ENCODE measurements around the gene KCNH2.
"Not testable (repeated sequence)": the region's sequence is repeated elsewhere in the genome, so short reads cannot be mapped to it uniquely, and the experiment has no call there.

Gene KCNH2

DNA sequence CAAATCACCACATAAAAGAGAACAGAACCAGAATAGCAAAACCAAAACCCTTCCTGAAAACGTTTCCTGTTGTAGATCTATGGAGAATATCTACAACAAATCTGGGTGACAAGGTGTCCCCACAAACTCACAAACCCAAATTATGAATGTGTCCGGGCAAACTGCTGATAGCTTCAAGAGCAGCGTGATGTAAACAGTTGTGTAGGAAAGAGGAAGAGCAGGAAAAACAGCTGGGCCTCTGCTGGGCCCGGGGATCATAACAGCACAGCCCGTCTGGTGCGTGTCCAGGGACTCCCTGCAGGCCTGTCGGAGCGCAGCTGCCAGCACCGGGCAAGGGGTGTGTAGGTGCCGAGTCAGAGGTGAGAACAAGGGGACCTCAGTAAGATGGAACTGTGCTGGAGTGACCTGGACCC is 53.7 kb downstream of the KCNH2 start:
- DNase-seq, result no peak

DNA sequence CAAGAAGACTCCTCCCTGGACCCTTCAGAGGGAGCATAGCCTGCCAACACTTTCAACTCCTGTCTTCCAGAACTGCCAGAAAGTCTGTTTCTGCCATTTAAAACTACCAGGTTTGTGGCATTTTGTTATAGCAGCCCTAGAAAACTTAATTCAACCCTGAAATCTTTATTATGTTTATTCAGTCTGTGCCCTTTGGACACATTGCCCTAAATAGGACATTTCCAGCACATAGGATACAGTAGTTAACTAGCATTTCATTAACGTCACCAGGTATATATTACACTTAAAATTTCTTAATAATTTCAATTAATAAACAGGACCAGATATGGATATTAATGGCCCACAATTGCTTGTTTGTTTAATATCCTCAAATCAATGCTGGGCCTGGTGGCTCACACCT is 54.3 kb downstream of the KCNH2 start:
- DNase-seq, result no peak

DNA sequence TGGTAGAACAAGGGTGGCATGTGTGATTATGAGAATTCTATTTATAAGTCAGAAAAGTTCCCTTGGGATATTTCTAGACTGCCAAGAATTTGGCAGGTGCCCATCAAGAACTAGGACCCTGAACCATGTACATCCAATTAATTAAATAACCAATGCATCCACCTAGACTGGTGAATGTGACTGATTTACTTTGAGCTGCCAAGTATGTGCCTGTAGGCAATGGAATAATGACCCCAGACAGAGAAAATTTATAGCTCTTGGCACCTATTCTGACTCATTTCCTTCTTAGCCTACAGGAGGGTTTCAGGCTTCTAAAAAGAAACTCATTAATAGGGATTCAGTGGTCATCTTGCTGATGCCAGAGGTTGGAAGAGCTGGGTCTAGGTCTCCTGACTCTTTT is 54.9 kb downstream of the KCNH2 start:
- no peak for DNase-seq

DNA sequence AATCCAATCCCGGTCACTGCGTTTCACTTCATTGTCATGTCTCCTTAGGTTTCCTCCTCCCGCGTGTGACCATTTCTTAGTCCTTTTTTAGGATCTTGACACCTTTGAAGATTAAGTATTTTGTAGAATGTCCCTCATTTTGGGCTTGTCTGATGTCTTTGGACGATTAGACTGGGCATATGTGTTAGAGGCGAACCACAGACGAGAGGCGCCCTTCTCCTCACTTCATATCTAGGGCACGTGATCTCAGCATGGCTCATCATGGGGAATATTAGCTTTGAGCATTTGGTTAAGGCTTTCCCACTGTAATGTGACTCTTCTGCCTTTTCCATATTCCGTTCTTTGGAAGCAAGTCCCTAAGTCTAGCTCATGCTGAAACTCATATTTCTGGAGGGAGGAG is 59.0 kb downstream of the KCNH2 start:
- DNase-seq, result no peak

DNA sequence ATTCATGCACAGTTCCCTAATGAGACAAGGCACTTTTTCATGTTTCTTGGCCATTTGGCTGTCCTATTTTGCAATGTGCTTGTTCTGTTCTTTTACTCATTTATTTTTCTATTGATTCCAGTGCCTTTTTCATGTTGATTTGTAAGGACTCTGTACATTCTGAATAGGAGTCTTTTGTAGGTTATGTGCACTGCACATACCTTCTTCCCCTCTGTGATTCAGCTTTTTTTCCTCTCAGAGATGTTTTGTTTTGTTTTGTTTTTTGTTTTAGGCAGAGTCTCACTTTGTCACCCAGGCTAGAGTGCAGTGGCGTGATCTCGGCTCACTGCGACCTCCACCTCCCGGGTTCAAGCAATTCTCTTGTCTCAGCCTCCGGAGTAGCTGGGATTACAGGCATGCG is 59.7 kb downstream of the KCNH2 start:
- no peak for DNase-seq

DNA sequence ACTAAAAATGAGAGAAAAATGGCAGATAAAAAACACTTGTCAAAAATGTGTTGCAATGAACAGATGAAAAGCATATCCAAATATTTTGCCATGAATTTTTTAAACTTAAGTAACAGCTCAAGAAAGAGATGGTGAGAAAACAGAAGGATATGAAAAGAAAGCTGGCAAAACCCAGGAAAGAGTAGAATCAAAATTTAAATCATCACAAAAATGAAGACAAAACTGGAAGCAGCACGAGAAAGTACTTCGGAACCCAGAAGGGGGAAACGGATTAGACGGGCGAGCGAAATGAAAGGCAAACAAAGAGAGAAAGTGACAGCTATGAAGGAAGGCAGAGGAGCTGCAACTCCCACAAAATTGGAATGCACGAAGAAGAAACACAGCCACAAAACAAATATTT is 60.2 kb downstream of the KCNH2 start:
- DNase-seq, result no peak

DNA sequence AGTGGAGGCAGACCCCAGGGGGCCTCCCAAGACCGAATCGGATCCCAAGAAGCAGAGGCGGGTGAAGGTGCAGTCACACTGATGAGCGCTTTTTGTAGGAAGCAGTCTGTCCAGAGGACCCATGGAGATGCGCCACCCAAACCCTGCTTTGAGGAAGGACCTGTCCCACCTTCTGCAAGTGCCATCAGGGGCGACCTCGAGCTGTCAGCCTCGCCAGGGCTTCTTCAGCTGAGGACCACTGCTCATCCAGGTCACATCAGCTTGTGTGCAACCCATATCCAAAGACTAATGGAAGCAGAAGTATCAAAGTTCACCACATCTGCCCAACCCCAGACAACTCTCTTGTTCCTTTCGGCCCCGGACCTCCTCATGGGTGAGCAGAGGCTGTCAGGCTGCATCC is 61.5 kb downstream of the KCNH2 start:
- DNase-seq, result no peak

DNA sequence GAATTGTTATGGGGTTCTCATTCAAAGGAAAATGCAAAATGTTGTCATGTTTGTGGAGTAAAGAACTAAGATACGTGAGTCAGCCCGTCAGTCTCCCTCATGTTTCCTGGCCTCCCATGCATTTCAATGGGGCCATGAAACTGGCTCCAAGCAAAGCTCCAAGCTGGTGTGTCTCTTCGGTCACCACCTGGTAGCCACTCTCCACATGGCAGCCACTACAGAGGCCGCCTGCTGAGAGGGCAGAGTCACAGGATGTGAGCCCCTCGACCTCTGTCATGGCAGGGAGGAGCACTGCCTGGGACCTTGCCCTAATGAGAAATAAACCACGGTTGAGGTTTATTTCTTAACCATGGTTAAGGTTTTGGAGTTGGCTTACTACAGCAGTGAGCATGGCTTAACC is 63.2 kb downstream of the KCNH2 start:
- no peak for DNase-seq

DNA sequence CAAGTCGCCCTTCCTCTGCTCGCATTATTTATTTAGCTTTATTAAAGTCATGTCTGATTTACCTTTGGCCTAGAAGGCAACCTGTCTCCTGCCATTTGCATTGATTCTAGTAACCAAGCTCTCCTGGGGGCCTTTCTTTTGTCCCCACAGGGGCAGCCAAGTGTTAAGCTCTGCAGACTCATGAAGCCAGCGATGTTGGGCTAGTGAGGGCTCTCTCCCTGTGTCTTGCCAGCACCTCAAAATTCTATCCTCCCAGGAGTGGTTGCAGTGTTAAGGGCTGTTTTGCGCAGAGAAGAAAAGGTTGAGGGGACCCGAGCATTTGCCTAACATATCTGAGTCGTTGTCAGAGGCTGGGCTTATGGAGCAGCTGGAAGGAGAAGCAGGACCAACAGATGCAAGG is 63.9 kb downstream of the KCNH2 start:
- DNase-seq, result no peak

DNA sequence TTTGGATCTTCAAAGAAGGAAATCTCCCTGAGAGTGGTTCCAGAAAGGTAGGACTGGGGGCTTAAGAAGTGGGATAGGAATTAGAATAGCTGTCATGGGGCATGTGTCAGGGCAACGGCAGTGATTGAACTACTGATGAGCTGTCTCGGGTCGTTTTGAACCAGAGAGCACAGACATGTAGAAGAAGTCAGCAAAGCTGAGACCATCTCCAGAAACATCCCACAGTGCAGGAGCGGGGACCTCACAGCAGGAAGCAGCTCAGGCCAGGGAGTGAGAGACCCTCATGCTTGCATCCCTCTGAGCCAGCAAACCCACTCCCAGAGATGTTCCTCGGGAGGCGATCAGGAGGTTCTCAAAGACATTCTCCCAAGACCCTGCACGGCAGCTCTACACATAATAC is 65.7 kb downstream of the KCNH2 start:
- DNase-seq, result no peak

DNA sequence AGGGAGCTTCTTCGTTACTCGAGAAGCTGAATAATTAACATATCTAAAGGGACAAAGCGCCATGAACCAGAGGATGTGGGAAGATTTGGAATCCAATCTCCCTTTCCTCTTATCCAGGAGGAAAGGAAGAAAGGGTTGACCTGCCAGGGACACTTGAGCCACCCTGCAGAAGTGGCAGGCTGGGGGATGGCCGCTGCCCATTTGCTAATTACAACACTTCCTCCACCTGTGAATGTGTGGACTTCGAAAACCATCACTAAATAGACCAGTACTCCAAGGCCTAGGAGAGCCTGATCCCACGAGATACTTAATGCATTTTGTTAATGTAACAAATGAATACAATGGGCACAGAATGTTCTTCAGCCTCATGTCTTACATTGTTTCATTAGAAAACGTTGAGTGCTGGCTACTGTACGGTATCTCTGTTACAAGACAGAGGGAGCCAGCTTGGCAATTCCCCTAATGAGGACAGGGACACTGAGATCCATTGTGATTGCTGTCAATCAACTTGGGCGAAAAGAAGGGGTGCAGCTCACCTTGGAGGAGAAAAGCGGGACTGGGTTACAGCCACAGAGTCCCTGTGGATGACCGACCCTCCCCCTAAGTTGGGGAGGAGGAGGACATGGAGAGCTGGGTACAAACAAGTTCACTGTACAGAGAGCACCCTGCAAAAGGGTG is 66.4 kb downstream of the KCNH2 start:
- no peak for DNase-seq

DNA sequence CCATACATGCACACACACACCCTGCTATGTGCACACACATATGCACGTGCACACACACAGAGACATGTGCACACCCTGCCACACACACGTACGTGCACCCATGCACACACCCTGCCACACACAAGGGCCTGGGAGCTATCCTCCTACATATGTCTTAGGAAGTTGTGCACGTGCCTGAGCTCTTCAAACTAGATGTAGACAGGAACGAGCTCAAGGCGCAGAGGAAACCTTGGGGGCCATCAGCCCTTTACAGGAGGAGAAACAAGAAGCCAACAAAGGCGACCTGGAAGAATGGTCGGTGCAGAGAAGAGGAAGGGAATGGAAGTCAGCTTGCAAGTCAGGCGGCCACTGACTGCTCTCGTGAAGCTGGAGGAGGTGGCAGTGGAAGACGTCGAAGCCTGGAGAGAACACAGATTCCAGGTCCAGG is 67.1 kb downstream of the KCNH2 start:
- DNase-seq, result no peak

DNA sequence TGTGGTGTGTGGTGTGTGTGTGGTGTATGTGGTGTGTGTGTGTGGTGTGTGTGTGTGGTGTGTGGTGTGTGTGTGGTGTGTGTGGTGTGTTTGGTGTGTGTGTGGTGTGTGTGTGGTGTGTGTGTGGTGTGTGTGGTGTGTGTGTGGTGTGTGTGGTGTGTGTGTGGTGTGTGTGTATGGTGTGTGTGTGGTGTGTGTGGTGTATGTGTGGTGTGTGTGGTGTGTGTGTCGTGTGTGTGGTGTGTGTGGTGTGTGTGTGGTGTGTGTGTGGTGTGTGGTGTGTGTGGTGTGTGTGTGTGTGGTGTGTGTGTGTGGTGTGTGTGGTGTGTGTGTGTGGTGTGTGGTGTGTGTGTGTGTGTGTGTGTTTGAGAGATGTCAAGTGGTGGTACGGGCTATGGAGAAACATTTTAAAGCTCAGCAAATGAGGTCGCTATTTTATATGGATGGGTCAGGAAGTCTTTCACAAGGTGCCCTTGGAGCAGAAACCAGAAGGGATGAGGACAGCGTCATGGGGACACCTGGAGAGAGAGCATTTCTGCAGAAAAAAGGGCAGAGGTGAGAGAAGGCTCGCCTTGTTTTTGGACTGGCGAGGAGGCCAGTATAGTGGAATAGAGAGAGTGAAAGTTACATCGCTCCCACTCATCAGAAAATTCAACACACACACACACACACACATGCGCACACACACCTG is 67.7 kb downstream of the KCNH2 start:
- not testable (repeated sequence) for DNase-seq

DNA sequence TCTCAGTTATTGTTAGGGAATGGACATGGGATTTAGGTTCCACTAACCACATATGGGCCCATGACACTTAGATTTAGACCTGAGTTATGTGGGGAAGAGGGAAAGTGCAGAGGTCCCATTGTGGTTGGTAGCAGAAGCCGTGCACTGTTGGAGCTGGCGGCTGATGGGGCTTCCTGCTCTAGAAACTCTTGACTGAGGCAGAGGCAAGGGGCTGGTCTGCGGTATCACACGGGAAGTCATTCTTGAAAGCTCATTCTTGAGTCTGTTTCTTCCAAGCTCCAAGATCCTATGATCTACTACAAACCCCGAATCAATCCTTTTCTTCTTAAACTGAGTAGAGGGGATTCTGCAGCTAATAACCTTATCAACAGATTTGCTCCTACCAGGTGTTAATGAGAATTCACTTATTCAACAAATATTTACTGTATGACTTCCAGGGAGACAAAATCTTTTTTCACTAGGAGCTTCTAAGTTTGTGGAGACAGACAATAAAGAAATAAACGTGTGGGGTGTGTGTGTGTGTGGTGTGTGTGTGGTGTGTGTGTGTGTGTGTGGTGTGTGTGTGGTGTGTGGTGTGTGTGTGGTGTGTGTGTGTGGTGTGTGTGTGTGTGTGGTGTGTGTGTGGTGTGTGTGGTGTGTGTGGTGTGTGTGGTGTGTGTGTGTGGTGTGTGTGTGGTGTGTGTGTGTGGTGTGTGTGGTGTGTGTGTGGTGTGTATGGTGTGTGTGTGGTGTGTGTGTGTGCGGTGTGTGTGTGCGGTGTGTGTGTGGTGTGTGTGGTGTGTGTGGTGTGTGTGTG is 68.7 kb downstream of the KCNH2 start:
- no peak for DNase-seq

DNA sequence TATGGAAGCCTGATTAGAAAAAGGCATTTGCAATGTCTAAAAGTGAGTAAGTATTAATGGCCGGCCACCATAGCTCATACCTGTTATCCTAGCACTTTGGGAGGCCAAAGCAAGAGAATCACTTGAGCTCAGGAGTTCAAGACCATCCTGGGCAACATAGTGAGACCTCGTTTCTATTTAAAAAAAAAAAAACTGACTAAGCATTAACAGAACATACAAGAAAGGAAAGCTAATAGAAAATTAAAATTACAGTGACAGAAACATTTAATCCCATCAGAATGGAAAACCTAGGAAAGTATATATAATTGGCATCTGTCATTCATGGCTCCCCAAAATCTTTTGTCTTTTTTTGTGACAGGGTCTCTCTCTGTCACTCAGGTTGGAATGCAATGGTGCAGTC is 69.9 kb downstream of the KCNH2 start:
- no peak for DNase-seq

DNA sequence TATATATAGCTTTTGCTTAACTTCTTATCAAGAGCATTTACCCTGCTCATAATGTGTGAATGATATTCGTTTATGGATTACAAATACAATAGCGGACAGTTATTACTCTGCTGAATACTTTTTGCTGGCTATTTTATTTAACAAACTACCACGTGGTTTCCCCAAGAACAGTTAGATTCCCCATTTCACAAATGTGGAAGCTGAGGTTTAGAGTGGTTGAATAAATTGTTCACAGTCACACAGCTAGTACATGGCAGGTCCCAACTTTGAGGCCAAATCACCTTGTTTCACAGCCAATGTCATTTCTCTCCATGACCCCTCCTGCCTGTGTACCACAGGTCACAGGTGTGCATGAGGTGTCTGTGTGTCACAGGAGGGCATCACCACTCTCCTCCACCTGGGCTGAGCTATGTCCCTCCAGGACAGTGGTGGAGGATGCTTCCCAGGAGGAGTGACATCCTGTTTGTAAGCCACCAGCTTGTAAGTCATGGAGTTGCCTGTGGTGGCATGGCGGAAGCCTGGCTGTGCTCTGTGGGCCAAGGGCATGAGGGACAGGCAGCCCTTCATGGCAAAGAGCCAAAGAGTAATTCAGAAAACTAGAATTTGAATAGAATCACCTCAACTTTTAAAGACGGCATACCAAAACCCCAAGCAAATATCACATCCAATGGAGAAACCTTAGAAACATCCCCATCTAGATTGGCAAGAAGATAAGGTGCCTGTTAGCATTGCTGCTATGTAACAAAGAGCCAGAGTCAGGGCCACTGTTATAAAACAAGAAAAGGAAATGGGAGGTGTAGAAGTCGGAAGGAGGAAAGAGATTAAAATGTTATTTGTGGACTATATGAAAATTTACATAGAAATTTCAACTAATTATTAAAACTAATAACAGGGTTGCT is 73.9 kb downstream of the KCNH2 start:
- DNase-seq, result no peak

DNA sequence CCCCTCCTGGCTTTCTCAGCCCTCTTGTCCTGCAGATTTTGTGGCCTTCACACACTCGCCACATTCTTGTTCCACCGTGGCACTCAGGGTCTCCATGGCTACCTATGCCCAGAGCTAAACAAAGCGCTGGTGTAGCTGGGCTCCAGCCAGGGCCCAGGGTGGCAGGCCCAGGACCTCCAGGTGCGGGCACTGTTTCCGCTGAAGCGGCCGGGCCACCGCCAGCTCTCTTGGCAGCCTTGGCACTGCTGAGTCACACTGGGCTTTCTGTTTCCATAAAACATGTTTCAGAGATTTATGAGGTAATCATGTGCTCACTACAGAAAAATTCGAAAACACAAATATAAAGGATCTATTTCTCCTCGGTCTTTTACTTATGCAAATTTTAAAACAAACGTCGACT is 74.5 kb downstream of the KCNH2 start:
- peak in 1 of 2 donors; percentile 34 for DNase-seq

DNA sequence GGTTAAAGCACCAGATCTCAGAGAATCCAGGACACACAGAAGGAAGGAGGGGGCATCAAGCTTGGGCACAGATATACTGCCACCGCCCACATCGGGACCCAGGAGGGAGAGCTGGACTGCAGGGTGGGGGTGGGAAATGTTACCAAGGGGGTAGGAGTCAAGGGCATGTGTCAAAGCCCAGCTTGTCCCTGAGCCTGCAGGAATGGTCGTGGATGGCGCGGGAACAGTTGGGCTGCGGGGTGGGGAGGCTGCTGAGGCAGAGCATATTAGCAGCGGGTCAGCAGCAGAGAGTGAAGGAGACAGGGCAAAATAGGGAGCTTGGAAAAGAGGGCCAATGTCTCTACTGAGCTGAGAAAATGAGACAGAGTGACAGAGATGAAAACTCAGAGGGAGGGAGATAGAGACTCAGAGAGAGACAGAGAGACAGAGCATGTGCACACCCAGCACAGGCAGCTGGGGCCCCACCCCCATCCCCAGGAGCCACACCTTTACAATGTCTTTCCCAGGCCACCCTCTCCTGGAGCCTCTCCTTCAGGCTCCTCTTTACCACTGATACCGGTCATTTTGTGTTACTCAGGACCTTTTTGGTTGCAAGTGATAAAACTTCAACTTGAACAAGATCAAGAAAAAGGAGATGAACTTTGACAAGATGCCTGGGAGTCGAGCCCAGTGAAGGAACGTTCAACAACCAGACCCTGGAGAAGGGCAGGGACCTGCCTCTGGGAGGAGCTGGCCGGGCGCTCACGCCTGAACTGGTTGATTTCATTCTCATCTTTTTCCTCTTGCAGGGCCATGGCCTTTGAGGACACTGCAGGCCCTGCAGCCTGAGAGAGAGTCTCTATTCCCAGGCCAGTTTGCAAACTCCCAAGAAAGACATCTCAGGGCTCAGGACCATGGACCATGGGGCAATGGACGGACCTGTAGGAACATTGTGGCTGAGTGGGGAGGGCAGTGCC is 75.8 kb downstream of the KCNH2 start:
- no peak for DNase-seq

DNA sequence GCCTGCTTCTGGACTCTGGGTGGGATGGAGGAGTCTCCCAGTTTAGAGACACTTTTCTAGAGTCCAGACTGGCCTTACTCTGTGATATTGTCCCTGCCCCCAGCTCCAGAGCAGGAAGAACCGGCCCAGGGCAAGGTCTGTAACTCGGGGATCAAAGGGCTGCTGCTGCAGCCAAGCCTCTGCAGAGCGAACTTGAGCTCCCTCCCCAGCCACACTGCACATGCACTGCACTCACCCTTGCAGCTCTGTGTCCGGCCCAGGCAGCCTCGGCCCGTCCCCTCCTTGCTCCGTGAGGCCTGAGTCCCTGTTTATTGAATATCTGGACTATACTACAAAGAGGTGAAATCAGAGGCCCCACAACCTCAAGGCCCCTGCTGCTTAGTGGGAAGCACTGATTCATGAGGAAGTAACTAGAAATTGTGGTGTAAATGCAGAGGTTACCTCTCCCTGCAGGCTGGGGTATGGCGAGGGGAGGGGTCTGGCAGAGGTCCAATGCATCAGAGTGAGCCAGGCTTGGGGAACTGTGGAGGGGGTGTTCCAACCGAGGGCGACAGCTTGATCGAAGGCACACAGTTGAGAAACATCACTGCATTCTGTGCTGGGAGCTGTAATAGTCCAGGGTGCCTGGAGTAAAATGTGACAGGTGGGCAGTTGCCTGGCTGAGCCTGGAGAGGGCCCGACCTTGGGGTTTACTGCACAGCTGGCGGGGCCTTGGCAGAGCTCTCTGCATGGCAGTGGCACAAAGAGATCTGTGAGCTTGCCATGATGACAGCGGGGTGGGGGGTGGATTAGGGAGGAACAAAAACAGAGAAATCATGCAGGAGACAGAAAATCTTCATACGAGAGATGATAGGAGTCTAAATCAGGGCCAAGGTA is 76.7 kb downstream of the KCNH2 start:
- DNase-seq, result no peak

DNA sequence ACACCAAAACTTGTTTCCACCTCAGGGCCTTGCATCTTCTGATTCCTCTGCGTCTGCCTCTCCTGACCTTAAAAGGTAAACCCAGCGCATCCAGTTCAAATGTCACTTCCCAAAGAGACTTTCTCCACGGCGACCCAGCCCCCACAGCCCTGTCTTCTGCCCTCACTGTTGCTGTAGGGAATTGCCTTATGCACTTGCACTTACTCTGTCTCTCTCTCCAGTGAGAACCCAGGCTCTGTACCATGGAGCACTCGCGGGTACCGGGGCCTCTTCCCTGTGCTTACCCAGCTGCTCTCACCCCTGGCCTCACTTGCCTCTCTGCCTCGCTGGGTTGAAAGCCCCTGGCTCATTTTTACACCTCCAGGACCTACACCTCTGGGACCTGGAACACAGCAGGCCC is 77.4 kb downstream of the KCNH2 start:
- no peak for DNase-seq

All from bone marrow (tissue), 2 donors.